GM18517 (cell line): ENCODE data around the gene ZNF581.

Experiments
- ATAC-seq: cut with Tn5 transposase; IDR thresholded peaks from one replicate; pipeline ENCODE4 v1.9.1; 2021; ENCODE audit warnings: mild to moderate bottlenecking, moderate library complexity; ENCODE audit not compliant: unreplicated experiment

The ZNF581 gene

DNA sequence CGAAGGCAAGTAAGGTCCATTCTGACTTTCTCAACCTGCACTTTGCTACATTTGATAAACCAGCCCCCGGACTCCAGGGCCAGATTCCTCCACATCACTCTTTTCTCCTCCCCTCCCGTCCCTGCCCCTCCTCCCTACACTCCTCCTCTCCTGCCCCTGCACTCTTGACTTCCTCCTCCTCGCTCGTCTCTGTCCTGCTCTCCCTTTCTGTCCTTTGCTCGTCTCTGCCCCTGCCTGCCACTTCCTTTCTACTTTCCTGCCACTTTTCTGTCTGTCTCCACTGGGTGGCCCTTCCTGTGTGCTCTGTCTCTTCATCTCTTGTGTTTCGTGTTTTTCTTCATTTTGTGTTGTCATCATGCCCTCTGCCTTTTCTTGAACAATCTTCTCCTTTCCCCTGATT, 18.4 kb downstream of the ZNF581 start:
- no peak for ATAC-seq

DNA sequence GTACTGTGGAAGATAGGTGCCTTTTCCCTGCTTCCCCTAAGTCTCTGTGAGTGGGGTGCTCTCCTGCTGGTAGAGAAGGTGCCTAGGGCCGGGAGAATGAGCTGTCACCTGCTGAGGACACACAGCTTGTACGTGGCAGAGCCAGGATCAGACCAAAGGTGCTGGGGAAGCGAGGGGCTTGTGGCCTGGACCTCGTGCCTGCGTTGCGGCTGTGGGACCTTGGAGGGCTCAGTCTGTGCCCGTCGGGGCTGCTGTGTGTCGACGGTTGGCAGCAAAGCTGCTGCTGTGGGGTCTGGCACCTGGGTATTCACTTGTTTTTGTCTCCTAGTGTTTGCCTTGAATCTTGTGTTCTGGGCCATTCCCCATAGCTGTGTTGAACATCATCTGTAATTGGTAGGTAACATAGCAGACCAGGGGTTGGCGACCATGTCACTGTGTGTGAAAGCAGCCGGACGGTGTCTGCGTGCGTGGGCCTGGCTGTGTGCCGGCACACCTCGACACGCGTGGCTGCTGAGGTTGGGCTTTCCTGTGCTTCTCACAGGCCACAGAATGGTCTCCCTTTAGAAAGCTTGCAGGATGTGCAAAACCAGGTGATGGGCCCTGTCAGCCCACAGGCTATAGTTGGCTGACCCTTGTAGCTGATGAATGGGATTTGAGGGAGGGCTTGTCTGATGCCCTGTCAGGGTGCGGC, 20.5 kb downstream of the ZNF581 start:
- no peak for ATAC-seq

DNA sequence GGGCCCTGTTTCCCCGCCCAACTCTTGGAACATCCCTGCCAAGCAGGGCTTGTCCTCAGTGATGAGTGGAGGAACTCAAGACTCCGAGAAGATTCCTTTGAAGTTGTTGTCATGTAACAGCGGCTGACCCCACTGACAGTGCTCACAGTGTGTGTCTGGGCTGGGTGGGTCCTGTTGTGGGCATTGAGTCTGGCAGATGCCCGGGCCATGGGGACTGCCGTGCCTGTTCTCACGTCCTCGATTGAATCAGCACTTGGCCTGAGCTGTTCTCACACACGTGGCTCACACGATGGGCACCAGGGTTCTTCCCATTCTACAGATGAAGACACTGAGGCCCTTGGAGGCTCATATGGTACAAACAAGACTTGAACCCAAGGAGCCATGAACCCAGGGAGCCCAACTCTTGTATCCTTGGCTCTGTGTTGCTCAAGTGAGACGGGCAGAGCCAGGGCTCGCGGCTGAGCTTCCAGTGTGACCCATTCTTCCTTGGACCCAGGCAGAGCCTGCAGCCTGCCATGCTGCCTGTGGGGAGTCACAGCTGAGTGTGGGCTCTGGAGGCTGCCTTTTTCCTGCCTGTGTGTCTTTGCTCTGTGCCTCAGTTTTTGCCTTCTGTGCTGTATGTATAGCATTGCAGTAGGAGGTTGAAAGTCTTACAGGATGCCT, 23.0 kb downstream of the ZNF581 start:
- no peak for ATAC-seq

DNA sequence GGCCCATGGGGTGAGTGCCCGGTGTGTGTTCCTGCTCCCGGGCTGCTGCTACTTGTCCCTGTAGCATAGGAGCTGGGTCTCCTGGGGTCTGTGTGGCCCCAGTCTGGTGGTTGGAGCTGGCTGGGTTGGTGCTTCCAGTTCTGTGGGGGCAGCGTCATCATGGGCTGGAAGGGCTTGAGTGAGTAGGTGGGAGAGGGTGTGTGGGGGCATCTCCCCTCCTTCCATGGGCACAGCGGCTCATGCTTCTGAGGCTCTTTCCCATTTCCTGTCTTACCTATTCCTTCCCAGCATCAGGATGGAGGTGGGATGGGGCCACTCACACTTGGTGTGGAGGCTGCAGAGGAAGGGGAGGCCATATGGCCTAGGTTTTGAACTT, 23.5 kb downstream of the ZNF581 start:
- ATAC-seq, result no peak

DNA sequence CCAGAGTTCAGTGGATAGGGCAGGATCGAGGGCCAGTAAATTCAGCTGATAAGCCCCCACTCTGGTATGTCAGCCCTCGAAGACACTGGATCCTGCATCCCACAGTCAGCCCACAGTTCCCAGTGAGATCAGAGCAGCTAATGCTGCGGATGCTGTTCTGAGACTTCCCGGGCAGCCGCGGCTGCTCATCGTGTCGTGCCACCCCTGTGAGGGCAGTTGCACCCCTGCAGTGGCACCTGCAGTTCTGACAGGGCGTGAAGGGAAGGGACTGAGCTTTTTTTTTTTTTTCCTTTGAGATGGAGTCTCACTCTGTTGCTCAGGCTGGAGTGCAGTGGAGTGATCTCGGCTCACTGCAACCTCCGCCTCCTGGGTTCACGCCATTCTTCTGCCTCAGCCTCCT, 24.1 kb downstream of the ZNF581 start:
- ATAC-seq, result no peak

DNA sequence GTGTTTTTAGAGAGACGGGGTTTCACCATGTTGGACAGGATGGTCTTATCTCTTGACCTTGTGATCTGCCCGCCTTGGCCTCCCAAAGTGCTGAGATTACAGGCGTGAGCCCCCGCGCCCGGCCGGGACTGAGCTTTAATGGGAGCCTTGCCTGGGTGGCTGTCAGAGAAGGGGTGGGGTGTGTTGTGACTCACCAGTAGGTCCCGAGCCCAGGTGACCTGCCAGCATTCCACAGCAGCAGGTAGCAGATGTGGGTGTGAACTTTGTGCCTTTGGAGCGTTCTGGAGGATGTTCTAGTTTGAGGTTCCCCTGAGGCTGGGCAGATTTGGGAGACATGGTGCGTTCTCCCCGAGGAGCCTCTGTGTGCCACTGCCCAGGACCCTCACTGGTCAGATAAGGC, 24.5 kb downstream of the ZNF581 start:
- no peak for ATAC-seq

DNA sequence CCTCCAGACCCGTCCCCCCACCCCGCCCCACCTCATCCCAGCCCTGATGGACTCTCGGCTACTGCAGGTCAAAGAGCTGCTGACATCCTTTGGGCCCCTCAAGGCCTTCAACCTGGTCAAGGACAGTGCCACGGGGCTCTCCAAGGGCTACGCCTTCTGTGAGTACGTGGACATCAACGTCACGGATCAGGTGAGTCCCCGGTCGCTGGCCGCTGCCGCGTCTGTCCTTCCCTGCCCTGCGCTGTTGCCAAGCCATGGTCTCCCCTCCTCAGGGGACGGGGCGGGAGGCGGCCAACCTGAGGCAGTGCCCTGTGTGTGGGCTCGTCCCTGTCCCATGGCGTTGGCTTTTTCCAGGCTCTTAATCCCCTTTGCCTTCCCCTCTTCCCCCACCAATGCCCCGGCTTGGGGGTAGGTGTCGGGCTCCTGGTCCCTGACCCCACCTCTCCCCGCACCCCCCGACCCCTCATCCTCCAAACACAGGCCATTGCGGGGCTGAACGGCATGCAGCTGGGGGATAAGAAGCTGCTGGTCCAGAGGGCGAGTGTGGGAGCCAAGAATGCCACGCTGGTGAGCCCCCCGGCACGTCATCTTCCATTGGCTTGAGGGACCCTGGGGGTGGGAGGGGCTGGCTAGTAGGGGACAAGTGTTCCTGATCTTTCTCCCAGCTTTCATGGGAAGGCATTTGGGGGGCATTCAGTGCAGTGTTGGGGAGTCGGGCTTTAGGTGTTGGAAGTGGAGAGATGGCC, 25.3 kb downstream of the ZNF581 start:
- no peak for ATAC-seq

DNA sequence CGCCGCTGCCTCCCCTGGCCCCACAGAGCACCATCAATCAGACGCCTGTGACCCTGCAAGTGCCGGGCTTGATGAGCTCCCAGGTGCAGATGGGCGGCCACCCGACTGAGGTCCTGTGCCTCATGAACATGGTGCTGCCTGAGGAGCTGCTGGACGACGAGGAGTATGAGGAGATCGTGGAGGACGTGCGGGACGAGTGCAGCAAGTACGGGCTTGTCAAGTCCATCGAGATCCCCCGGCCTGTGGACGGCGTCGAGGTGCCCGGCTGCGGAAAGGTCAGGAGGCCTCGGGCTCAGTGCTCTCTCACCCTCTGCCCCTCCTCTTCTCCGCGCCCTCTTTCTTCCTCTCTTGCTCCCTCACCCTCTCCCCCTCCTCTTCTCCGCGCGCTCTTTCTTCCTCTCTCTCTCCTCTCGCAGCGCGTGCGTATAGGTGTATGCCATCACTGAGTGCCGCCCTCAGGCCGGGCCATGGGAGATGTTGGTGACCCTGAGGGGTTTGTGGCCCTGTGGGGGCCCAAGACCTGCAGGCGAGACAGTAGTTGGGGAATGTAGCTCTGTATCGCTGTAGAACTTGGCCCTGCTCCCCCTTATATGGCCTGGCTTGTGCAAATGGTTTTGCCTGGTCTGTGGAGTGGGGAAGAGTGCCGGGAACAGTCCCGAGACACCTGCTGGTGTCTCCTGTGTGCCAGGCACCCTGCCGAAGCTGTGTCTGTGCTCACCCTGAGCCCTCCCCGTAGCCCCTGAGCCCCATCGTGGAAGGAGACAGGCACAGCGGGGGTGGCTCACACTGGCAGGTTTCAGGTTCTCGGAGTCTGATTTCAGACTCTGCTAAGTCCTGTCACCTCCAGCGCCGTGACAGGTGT, 26.2 kb downstream of the ZNF581 start:
- no peak for ATAC-seq

DNA sequence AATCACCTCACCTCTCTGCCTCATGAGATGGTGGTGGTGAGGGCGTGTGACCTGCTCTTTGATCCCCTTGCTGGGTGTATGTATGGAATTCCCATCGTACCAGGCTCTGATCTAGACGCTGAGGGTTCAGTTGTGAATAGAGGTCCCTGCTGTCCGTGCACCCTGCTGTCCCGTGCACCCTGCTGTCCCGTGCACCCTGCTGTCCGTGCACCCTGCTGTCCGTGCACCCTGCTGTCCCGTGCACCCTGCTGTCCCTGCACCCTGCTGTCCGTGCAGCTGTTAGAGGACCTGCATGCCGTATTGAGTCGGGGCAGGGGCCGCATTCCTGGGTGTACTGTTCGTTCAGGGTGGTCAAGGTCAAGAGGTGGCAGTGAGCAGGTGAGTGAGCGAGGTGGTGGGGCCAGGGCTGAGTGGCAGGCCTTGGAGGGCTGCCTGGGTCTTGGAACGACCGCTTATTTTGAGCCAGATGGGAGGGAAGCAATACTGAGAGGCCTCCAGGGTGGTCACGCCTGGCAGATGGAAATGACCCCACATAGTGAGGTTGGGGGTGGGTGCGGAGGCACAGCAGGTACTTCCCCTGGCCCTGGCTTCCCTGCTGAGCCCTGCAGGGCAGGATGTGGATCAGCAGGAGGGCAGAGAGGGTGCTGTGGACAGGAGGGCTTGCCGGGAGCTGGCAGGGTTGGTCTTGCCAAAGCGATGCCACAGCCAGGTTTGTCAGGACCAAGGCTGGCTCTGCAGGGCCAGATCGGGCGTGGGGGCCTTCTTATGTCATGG, 27.0 kb downstream of the ZNF581 start:
- ATAC-seq, result no peak

DNA sequence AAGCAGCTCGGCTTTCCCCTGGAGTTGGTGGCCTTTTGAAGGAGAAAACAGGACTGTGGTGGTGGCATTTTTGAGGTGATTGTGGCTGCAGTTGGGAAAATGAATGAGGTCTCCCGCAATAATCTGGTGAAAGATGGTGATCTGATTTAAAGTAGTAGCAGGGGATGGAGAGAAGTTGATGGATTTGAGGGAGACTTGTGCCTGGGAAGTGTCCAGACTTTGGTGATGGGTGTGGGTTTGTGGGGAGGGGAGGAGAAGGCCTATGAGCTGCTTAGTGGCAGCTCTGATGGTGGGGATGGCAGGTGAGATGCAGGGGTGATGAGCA, 27.6 kb downstream of the ZNF581 start:
- no peak for ATAC-seq

DNA sequence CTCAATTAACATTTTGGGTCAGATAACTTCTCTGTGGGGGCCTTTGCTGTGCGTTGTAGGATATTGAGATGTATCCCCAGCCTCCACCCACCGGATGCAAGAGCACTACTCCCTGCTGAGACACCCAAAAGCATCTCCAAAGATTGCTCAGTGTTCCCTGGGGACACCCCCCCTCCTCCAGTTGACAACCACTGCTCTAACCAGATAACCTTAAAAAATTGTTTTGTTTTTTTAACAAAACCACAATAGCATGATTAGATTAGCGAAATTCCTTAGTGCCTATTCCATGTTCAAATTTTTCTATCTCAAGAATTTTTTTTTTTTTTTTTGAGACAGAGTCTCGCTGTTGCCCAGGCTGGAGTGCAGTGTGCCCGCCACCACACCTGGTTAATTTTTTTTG, 29.0 kb downstream of the ZNF581 start:
- no peak for ATAC-seq

DNA sequence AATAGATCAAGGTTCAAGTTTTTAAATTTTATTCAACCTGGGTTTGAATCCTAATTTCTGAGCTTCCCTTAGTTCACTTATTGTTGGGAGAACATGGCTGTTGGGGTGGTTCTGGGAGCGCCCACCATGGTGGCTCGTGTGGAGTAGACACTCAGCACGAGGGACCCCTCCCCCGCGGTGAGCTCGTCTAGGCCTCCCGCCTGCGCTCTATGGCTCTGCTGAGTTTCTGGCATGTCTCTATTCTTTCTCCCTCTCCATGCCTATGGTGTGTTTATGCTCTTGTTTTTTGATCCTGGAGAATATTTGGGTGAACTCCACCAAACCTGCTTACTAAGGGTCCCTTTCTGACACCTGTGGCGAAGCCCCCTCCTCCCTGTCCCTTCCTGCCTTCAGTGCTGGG, 30.0 kb downstream of the ZNF581 start:
- ATAC-seq, result no peak

DNA sequence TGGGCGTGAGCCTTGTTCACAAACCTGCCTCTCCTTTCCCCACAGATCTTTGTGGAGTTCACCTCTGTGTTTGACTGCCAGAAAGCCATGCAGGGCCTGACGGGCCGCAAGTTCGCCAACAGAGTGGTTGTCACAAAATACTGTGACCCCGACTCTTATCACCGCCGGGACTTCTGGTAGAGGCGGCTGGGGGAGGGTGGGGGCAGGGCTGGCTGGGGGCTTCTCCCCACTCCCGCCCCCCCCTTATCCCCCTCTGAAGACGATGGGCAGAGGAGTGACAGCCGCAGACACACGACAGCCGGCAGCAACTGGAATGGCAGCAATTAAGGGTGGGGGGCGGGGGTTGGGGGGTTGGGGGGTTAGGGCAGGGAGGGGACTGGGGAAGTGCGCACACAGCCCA, 30.4 kb downstream of the ZNF581 start:
- ATAC-seq, result no peak

DNA sequence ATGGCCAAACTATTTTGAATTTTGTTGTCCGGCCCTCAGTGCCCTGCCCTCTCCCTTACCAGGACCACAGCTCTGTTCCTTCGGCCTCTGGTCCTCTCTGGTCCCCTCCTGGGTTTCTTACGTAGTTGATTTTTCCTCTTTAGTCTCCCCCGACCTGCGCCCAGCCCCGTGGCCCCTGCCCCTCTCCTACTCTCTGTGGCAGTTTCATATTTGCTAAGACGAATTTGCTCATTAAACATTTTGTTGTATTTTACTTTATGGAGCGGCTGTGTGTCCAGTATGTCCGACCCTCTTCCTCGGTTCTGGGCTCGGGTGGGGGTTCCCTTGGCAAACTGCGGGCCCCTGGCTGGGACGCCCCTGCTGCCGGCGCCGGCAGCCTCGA, 31.0 kb downstream of the ZNF581 start:
- no peak for ATAC-seq

DNA sequence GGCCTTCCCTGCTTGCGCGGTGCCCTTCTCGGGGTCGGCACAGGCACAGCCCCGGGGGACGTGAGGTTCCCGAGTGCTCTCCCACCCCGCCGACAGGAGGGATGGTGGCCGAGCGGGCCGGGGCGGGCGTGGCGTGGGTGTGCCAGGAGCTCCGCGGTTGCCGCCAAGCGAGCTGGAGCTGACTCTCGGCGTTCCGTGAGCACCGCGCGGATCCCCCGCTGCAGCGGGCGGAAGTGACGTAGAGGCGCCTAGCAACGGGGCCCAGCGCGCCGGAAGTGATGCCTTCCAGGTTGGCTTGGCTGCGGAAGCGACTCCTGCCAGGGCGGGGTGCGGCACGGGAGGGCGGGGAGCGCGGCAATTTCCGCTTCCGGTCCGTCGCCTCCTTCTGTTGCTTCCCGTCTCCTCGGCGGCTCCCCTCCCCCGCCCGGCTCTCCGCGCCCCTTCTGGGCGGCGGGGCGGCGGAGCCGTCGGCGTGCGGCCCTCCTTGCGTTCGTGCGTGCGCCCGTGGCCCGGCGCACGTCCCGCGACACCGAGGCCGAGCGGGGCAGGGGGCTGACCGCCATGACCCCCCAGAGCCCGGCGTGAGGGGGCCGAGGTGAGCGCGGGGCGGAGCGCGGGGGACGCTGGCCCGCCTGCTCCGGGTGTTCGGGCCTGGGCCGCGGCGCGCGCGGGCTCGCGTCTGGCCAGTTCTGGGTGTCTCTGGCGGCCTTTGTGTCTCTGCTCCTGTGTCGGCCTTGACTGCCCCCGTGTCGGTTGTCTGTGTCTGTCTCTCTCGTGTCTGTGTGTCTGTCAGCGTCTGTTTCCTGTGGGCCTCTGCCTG, 31.6 kb downstream of the ZNF581 start, which contains the start of gene EPN1:
EPN1 (plus strand) TSS at position 386 of the 820 bp plus-strand sequence. CDS start 3,402 bp downstream, outside the sequence.
- ATAC-seq, result peak; percentile 42

DNA sequence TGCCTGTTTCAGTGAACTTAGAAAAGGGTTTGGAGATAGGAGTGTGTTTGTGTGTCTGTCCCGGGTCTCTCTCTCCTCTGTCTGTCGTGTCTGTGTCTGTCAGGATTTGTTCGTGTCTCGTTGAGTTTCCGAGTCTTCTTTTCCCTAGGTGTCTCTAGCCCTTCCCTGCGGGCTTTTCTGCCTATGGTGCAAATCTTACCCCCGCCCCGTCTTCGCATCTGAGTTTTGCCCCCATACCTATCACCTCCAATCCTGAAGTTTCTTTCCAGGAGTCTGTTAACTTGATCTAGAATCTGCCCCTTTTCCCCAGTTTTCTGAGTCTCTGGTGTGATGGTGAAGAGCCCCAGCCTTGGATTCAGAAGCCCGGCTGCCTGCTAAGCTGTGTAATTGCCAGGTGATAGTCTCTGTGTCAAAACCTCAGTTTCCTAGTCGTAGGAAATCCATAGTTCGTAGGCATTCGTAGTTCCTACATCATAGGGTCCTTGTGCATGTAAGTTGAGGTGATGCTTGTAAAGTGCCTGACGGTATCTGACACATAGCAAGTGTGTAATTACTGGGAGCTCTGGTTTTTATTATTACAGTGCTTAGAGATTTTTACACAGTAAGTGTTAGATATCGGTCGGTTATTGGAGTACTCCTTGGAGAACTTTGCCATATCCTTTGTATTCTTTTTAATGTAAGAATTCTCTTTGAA, 32.4 kb downstream of the ZNF581 start:
- ATAC-seq, result no peak

DNA sequence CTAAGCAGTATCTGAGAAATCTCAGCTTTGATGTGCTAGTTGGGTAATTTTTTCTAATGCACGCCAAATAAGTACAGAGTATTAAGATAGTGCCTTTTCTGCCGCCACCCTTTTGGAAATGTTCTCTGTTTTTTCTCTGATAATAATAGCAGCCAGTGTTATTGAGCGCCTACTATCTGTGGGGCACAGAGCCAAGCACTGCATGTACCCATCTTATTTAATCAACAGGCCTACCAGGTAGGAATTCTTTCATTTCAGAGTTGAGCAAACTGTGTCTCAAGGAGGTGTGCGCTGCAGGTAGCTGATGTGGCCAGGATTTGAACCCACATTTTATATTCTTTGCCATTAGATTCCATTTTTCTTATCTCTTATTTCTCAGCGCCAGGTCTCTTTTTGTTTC, 32.9 kb downstream of the ZNF581 start:
- ATAC-seq, result no peak

DNA sequence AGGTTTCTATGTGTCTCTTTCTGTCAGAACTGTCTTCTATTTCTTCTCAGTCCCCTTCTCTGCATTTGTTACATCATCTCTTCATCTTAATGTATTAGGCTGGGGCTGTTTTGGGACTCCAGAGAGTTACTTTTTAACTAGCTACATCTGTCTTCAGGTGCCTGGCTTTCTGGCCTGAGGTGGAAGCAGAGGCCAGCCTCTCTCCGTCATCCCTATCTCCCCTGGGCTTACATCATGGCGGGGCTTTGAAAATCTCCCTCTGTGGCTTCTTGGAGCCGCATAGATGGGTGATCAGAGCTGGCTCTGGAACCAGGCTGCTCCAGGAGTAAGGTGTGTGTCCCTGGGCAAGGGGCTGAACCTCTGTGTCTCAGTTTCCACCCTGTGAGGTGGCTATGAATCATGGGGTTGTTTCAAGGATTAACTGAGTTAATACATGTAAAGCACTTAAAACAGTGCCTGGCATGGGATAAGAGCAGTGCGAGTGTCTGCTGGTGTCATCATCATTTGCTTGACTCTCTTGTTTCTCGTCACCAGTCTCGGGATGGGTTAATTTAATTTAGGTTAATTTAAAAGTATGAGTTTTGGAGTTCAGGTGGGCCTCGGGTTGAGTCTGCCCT, 33.5 kb downstream of the ZNF581 start:
- ATAC-seq, result no peak

DNA sequence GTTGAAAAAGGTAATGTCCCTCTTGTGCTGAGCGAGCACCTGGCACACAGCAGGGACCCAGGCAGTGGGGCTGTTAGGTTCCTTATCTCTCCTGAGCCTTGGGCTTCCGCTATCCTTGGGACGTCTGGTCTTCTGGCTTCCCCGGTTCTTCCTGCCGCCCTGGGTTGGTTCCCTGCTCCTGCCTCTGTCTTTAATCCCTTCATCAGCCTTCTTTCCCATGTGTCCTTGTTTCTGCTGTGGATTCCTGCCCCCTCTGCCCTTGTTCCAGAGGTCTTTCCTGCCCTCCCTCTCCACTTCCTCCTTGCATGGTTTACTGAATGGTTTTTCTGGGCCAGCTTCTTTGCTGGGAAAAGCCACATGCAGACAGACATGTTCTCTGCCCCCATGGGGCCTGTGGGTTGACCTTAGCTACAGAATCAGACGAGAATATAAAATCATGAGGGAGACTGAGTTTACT, 34.2 kb downstream of the ZNF581 start:
- ATAC-seq, result no peak
